Natural killer cell treated with Interleukin-12 subunit alpha and Interleukin-12 subunit beta and Interleukin-15 and Interleukin-18, amount 100 ng/mL, for 72 hours (primary cell): ENCODE measurements around the gene MAD2L2. TPM values are rescaled to one million over a fixed set of nuclear protein-coding genes. Genes with fewer than 3 reads are reported as not detected.

Source experiments
- ATAC-seq, 2 donors: fragments of 150-1000 bp; cut with Tn5 transposase in 1 of 2; sonication (Bioruptor Pico), chemical (Tn5 transposase) in 1 of 2; 2 replicates each; pipeline ENCODE4 v1.10.0; 2021
- DNase-seq: peaks from one replicate; pipeline ENCODE4 v3.0.0; 2022; ENCODE audit warnings: low spot score
- H3K27ac Mint-ChIP-seq, 2 donors: 1 replicate in 1 of 2; 2 replicates in 1 of 2; pipeline ENCODE4 v1.8.0; 2022; ENCODE audit warnings: mixed read lengths in 2 of 2, mild to moderate bottlenecking in 1 of 2, moderate library complexity in 1 of 2
- H3K27me3 Mint-ChIP-seq, 2 donors: 1 replicate in 1 of 2; 2 replicates in 1 of 2; pipeline ENCODE4 v1.8.0; 2022; ENCODE audit warnings: mixed read lengths in 2 of 2
- H3K36me3 Mint-ChIP-seq: one replicate; pipeline ENCODE4 v1.8.0; 2022; ENCODE audit warnings: mixed read lengths
- H3K4me1 Mint-ChIP-seq, 2 donors: 1 replicate in 1 of 2; 2 replicates in 1 of 2; pipeline ENCODE4 v1.8.0; 2022; ENCODE audit warnings: low read depth in 2 of 2, mixed read lengths in 2 of 2, mild to moderate bottlenecking in 1 of 2
- H3K4me3 Mint-ChIP-seq: one replicate; pipeline ENCODE4 v1.8.0; 2022; ENCODE audit warnings: mixed read lengths
- H3K9me3 Mint-ChIP-seq: 2 replicates; pipeline ENCODE4 v1.8.0; 2022; ENCODE audit warnings: mixed read lengths
- total RNA-seq, 2 donors: library from RNA; stranded (reverse); gene quantifications; one replicate each; pipeline ENCODE4 v1.2.3, GENCODE V29; 2022

Gene MAD2L2
- 100 to 1,000 TPM; 115 to 153 TPM for total RNA-seq

DNA sequence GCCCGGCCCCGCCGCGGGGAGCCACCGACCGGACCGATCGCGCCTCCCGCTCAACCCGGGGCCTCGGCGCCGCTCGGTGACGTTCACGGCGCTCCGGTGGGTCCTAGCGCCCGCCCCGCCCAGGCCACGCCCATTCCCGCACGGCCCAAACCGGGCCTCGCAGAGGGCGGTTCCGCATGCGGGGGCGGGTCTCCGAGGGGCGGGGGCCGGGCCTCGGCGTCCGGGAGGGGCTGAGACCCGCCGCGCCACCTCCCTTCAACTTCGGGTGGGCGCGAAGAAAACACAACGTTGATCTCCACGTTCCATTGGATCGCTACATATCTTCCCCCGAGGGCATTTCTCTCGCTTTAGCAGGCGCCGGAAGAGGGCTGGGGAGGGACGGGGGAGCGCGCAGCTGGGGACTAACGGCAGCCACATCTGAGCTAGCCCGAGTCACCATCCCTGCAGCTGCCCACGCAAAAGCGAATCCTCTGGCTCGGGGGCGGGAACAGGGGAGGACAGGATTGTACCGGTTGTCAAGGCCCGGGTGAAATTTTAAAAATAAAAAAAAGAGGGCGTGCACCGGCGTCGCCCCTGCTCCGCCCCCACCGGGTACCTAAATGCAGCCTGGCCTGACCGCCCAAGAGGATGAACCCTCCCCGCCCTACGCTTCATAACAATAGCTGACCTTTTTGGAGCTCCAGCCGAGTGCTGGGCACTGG, at the start of gene MAD2L2:
Gene MAD2L2 (minus strand): TSS at position 78 of the 701 bp plus-strand sequence. CDS start 547 bp downstream, outside the sequence.
- H3K9me3 Mint-ChIP-seq: no peaks in the 10 kb centered on the region
- H3K36me3 Mint-ChIP-seq: no peaks in the 10 kb centered on the region
- DNase-seq (peak; percentile 93), ATAC-seq (peak; percentile 94 to 96)
- H3K27me3 Mint-ChIP-seq: no peaks in the 10 kb centered on the region
- peaks cover 0 to 20% of the 10 kb centered on the region in 2 donors for H3K4me1 Mint-ChIP-seq
- peak within 1 kb of the TSS; percentile 81 for H3K4me3 Mint-ChIP-seq
- peak within 1 kb of the TSS; percentile 76 to 85 for H3K27ac Mint-ChIP-seq

DNA sequence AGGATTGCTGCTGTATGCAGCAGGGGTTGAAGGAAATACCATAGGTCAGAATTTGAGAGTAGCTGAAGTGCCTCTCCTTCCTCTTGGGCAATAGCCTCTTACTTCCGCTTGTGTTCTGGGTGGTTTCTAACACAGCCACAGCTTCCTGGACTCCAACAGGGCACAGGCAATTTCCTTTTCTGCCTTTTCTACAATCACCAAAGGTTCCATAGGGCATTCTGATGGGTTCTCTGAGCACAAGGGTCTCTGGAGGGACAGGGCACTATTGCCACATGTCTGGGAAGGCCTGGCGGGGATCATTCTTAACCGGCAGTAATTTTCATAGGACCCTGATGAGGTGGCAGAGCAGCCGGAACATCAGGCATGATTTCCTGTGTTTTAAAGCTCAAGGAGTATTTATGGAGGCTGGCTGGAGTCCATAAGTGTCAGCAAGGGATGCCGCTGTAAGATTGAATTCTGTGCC, 49.5 kb upstream of the MAD2L2 start:
- Mint-ChIP-seq H3K27me3 (no peaks in the 10 kb centered on the region), H3K27ac (peak overlapping the region; percentile 94 to 96), H3K36me3 (no peaks in the 10 kb centered on the region), H3K4me1 (peaks cover 41 to 47% of the 10 kb centered on the region in 2 donors), H3K9me3 (no peaks in the 10 kb centered on the region), H3K4me3 (peak overlapping the region; percentile 94)
- peak; percentile 89 to 91 for ATAC-seq
- DNase-seq: peak; percentile 84

DNA sequence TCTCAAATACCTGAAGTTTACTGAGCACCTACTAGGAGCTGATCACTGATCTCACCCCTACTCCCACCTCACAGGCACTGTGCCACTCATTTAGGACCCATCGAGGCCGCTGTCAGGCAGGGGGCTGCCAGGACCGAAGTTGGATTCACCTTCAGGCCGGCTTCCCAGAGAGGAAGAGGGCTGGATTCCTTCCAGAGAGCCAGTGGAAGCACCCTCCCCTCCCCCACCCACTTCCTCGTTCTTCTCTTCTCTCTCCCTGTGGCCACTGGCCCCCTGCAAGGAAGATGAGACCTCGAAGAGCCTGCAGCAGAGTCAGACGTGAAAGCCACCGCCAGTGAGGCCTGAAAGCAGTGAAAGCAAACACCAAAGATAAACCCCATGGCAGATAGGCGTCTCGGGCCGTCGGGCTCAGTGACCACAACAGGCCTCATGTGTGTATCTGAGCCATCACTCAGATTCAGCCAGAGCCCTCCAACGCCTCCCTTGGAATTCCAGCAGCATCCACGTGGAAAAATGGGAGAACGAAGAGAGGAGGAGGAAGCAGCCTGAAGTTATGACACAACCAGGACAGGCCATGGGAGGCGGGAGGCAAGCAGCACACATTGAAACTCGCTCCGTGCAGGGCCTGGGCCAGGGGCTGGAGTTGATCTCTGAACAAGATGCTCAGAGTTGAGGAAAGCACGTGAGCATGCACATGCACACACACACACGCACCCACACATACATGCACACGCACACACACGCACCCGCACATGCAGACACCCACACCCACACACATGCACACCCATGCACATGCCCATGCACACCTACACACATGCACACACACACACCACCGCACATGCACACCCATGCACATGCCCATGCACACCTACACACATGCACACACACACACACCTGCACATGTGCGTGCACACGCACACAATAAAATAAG, 48.8 kb upstream of the MAD2L2 start:
- Mint-ChIP-seq H3K27ac (peak overlapping the region; percentile 94 to 96), H3K36me3 (no peaks in the 10 kb centered on the region), H3K27me3 (no peaks in the 10 kb centered on the region), H3K9me3 (no peaks in the 10 kb centered on the region), H3K4me1 (peaks cover 41 to 47% of the 10 kb centered on the region in 2 donors), H3K4me3 (peak overlapping the region; percentile 94)
- ATAC-seq (peak; percentile 43 to 48), DNase-seq (no peak)

DNA sequence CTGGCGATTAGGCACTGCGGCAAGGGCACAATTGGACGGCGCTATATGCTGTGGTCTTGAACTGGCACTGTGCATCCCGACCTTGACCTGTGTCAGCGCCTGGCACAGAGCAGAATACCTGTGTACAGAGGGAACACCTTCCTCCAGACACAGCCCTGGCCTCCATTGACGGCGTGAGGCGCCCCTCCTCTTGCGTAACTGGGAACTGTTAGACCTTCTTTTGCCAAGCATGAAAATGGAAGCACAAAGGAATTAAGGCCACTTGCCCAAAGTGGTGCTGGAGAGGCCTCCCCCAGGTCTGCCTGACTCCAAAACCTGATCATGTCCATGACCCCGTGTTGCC, 48.2 kb upstream of the MAD2L2 start:
- DNase-seq (no peak), ATAC-seq (no peak)
- H3K36me3 Mint-ChIP-seq: no peaks in the 10 kb centered on the region
- no peaks in the 10 kb centered on the region for H3K27me3 Mint-ChIP-seq
- peak overlapping the region; percentile 94 to 96 for H3K27ac Mint-ChIP-seq
- peak overlapping the region; percentile 94 for H3K4me3 Mint-ChIP-seq
- no peaks in the 10 kb centered on the region for H3K9me3 Mint-ChIP-seq
- H3K4me1 Mint-ChIP-seq: peaks cover 46 to 49% of the 10 kb centered on the region in 2 donors

DNA sequence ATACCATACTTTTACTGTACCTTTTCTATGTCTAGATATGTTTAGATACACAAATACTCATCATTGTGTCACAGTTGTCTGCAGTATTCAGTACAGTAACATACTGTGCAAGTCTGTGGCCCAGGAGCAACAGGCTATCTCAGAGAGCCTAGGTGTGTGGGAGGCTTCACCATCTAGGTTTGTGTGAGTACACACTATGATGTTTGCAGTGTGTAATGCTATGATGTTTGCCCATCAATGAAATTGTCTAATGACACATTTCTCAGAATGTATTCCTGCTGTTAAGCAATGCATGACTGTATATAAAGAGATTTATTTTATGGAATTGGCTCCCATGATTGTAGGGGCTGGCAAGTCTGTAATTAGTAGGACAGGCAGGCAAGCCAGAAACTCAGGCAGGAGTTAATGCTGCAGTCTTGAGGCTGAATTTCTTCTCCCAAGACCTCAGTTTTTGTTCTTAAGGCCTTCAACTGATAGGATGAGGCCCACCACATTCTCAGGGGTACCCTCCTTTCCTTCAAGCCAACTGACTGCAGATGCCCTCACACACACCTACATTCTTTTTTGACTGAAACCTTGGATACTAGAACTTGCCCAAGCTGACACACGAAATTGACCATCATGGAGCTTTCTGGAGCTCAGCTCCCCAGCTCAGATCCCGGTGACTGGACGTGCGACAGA, 47.3 kb upstream of the MAD2L2 start:
- no peaks in the 10 kb centered on the region for H3K9me3 Mint-ChIP-seq
- no peak overlapping the region for H3K27ac Mint-ChIP-seq
- no peaks in the 10 kb centered on the region for H3K27me3 Mint-ChIP-seq
- H3K4me1 Mint-ChIP-seq: peaks cover 46% of the 10 kb centered on the region in 2 donors
- ATAC-seq (no peak), DNase-seq (no peak)
- H3K36me3 Mint-ChIP-seq: no peaks in the 10 kb centered on the region
- H3K4me3 Mint-ChIP-seq: no peak overlapping the region

DNA sequence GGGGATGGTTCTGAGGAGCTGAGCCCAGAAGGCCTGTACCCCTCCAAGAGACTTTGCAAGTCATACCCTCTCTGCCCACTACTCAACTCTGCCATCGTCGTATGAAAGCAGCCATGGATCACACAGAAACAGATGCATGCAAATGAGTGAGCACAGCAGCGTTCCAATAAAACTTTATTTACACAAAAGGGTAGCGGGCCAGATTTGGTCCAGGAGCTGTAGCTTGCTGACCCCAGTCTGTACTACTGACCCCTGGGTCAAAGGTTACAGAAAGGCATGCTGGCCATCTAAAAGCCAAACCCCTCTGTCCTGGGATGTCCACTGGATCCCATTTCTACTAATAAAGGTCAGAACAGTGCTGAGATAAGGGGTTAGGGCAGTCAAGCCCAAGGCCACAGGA, 46.2 kb upstream of the MAD2L2 start:
- no peak overlapping the region for H3K4me3 Mint-ChIP-seq
- no peaks in the 10 kb centered on the region for H3K9me3 Mint-ChIP-seq
- H3K36me3 Mint-ChIP-seq: no peaks in the 10 kb centered on the region
- DNase-seq (no peak), ATAC-seq (no peak)
- no peaks in the 10 kb centered on the region for H3K27me3 Mint-ChIP-seq
- no peak overlapping the region for H3K27ac Mint-ChIP-seq
- H3K4me1 Mint-ChIP-seq: peaks cover 42% of the 10 kb centered on the region in 2 donors

DNA sequence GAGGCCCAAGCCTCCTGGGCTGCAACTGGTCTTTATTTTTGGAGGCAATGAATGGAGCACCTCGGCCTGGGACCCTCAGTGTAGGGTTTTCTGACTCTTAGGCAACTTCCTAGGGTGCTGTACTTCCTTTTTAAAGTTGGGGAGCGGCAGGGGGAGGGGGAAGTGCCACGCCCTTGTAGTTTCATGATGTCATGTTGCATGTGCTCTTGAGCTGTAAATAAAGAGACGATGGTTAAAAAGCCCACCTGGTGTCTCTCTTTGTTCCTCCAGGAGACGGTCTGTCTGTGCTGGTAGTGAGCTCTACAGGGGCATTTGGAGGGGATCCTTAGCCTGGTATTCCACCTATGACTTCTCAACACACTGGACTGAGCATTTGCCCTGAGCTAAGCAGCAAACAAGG, 44.7 kb upstream of the MAD2L2 start:
- no peaks in the 10 kb centered on the region for H3K9me3 Mint-ChIP-seq
- no peak for ATAC-seq
- H3K4me1 Mint-ChIP-seq: peaks cover 30 to 33% of the 10 kb centered on the region in 2 donors
- no peaks in the 10 kb centered on the region for H3K27me3 Mint-ChIP-seq
- no peak overlapping the region for H3K4me3 Mint-ChIP-seq
- H3K27ac Mint-ChIP-seq: no peak overlapping the region
- DNase-seq: no peak
- no peaks in the 10 kb centered on the region for H3K36me3 Mint-ChIP-seq

DNA sequence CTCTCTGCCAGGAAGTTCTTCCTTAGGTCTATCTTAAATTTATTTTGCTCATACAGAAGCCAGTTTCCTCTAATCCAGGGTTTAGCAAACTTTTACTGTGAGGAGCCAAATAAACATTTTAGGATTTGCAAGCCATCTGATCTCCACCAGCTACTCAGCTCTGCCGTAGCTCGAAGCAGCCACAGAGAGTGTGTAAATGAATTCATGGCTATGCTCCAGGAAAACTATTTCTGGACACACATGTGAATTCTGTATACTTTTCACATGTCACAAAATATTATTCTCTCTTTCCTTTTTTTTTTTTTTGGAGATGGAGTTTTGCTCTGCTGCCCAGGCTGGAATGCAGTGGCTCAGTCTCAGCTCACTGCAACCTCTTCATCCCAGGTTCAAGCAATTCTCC, 41.6 kb upstream of the MAD2L2 start:
- Mint-ChIP-seq H3K4me1 (peaks cover 29 to 30% of the 10 kb centered on the region in 2 donors), H3K27me3 (no peaks in the 10 kb centered on the region), H3K4me3 (no peak overlapping the region), H3K36me3 (no peaks in the 10 kb centered on the region), H3K27ac (no peak overlapping the region), H3K9me3 (no peaks in the 10 kb centered on the region)
- DNase-seq: no peak
- no peak for ATAC-seq

DNA sequence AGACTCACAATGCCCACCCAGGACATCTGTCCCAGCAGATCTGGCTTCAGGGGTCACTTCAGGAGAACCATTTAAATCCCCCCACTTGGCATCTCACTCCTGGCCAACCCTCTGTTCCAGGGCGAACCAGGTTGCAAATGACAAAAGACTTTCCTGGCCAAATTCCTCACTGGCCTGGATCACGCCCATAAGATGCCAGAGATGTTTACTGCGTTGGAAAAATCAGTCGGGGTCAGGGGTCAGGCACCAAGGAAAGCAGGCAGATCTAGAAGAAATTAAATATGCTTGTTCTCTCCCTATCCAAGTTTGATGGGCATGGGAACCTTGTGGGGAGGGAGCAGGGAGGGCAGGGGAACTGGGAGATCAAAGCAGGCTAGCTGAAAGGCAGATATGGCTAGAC, 40.4 kb upstream of the MAD2L2 start:
- no peak overlapping the region for H3K4me3 Mint-ChIP-seq
- no peaks in the 10 kb centered on the region for H3K27me3 Mint-ChIP-seq
- H3K4me1 Mint-ChIP-seq: peaks cover 29 to 30% of the 10 kb centered on the region in 2 donors
- no peaks in the 10 kb centered on the region for H3K36me3 Mint-ChIP-seq
- no peak overlapping the region for H3K27ac Mint-ChIP-seq
- DNase-seq (no peak), ATAC-seq (no peak)
- no peaks in the 10 kb centered on the region for H3K9me3 Mint-ChIP-seq

DNA sequence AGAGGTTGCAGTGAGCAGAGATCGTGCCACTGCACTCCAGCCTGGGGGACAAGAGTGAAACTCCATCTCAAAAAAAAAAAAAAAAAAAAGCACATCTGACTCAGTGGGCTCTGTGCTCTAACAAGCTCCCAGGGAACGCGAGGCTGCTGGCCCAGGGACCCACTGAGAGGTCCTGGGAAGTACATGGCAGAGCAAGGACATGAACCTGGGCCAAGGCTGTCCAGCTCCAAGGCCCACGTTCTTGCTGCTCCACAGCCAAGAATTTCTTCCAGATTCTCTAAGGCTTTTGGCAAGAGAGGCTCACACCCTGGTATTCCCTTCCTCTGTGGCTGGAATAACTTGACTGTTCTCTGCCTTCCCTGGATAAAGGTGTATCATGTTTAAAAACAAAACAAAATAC, 39.6 kb upstream of the MAD2L2 start:
- H3K4me3 Mint-ChIP-seq: peak overlapping the region; percentile 15
- DNase-seq (no peak), ATAC-seq (no peak)
- peak overlapping the region; percentile 12 to 96 for H3K27ac Mint-ChIP-seq
- no peaks in the 10 kb centered on the region for H3K9me3 Mint-ChIP-seq
- no peaks in the 10 kb centered on the region for H3K36me3 Mint-ChIP-seq
- no peaks in the 10 kb centered on the region for H3K27me3 Mint-ChIP-seq
- H3K4me1 Mint-ChIP-seq: peaks cover 26 to 29% of the 10 kb centered on the region in 2 donors

DNA sequence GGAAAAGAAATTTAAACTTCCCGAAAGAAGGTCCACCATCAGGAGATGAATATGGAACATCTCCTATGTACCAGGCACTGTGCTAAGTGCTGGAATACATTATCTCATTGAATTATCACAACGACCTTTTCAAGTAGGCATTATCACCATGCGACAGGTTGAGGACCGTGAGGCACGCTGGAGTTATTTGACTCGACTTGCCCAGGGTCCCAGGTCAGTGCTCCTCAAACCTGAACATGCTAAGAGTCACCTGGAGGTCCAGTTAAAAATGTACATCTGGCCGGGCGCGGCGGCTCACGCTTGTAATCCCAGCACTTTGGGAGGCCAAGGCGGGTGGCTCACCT, 39.1 kb upstream of the MAD2L2 start:
- Mint-ChIP-seq H3K27me3 (no peaks in the 10 kb centered on the region), H3K4me1 (peaks cover 25 to 26% of the 10 kb centered on the region in 2 donors), H3K27ac (peak overlapping the region; percentile 94 to 96), H3K36me3 (no peaks in the 10 kb centered on the region), H3K9me3 (no peaks in the 10 kb centered on the region), H3K4me3 (peak overlapping the region; percentile 88)
- no peak for DNase-seq
- ATAC-seq: no peak

DNA sequence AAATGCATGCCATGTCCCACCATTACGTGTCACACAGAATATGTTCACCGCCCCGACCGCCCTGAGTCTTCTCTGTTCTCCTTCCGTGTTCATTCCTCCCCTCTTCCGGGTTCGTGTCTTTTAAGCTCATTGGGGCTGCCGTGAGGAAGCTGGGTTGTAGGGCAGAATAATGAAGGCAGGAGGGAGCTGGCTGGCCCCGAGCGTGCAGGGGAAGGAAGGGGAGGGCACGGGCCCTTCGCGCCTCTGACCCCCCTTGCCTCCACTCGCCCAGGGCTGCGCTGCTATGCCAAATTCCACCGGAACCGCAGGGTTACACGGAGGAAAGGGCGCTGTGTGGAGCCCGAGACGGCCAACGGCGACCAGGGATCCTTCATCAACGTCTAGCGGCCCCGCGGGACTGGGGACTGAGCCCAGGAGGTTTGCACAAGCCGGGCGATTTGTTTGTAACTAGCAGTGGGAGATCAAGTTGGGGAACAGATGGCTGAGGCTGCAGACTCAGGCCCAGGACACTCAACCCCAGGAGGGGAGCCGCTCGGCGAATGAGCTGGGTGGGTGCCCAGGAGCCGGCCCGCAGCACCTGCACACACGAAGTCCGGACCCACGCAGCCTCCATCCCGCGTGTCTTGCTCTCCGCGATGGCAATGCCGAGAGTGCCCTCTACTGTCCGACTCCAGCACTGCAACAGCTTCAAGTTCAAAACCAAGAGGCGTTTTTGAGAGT, 38.5 kb upstream of the MAD2L2 start:
- DNase-seq: peak; percentile 84
- Mint-ChIP-seq H3K4me1 (peaks cover 19 to 22% of the 10 kb centered on the region in 2 donors), H3K36me3 (no peaks in the 10 kb centered on the region), H3K4me3 (peak overlapping the region; percentile 88), H3K9me3 (no peaks in the 10 kb centered on the region), H3K27me3 (no peaks in the 10 kb centered on the region), H3K27ac (peak overlapping the region; percentile 94 to 96)
- peak; percentile 93 for ATAC-seq

DNA sequence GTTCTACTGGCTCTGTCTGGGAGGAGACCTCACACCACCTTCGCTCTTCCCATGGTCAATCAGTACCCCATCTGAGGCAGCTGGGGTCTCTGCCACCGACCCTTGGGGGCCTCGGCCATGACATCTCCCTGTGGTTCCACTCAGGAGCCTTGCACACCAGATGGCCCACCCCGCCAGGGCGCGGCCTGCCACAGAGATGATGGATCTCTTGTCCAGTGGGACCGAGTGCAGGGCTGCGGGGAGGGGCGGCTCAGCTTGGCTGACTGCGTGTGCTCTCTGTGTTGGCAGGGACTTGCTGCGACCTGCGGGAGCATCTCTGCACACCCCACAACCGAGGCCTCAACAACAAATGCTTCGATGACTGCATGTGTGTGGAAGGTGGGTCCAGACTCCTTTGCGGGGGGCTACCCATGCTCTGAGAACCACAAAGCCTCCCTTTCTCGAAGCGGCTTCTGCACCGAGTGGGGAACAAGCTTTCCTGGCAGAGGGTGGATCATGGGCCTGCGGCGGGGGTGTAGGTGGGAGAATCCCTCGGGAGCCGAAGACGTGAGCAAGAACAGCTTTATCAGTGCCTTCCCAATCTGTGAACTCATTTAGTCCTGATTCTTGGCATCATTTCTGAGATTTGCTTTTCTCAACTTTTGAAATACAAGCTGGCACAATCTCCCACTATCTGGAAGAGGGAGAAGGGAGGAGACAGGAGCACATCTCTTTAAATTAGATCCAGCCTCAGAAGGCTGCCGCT, 34.1 kb upstream of the MAD2L2 start:
- Mint-ChIP-seq H3K27me3 (no peaks in the 10 kb centered on the region), H3K4me1 (peaks cover 14 to 16% of the 10 kb centered on the region in 2 donors), H3K4me3 (no peak overlapping the region)

More for the DNA sequence above, 34.1 kb upstream of the MAD2L2 start:
- peak overlapping the region in 1 of 2 donors; percentile 19 for H3K27ac Mint-ChIP-seq
- no peaks in the 10 kb centered on the region for H3K9me3 Mint-ChIP-seq
- no peaks in the 10 kb centered on the region for H3K36me3 Mint-ChIP-seq
- DNase-seq: no peak
- no peak for ATAC-seq
